Lung (tissue), 12 donors: Measurements from ENCODE around the gene MTHFD2L. TPM values are rescaled to one million over a fixed set of nuclear protein-coding genes. Genes with fewer than 3 reads are reported as not detected.

Experiments
- ATAC-seq: fragments of 200-7000 bp; cut with Tn5 transposase; one replicate; pipeline ENCODE4 v1.9.1; 2020; ENCODE audit warnings: moderate number of reproducible peaks; ENCODE audit not compliant: insufficient read depth, low FRiP score
- DNase-seq, 3 donors: peaks; one replicate each; pipeline ENCODE4 v3.0.0-alpha.2; 2013 to 2017
- H3K27ac ChIP-seq, 2 donors: one replicate each; pipeline ENCODE4 v1.5.1; 2013; ENCODE audit warnings: mild to moderate bottlenecking in 2 of 2, moderate library complexity in 2 of 2, control low read depth in 1 of 2, inconsistent platforms in 1 of 2, low read depth in 1 of 2, low read length in 1 of 2
- H3K27me3 ChIP-seq, 3 donors: one replicate each; pipeline ENCODE4 v1.5.1; 2013; ENCODE audit warnings: low read length in 2 of 3; ENCODE audit not compliant: control insufficient read depth in 3 of 3, insufficient read depth in 3 of 3
- H3K36me3 ChIP-seq, 4 donors: one replicate each; pipeline ENCODE4 v1.5.1; 2013; ENCODE audit warnings: low read length in 4 of 4, mild to moderate bottlenecking in 1 of 4, moderate library complexity in 1 of 4; ENCODE audit not compliant: control insufficient read depth in 4 of 4, insufficient read depth in 4 of 4
- H3K4me1 ChIP-seq, 5 donors: one replicate each; pipeline ENCODE4 v1.5.1; 2013; ENCODE audit warnings: low read length in 5 of 5, mild to moderate bottlenecking in 2 of 5, moderate library complexity in 1 of 5; ENCODE audit not compliant: control insufficient read depth in 5 of 5, insufficient read depth in 5 of 5
- H3K4me3 ChIP-seq: one replicate; pipeline ENCODE4 v1.5.1; 2013; ENCODE audit warnings: mild to moderate bottlenecking, control low read depth, moderate library complexity
- H3K9ac ChIP-seq, 2 donors: one replicate each; pipeline ENCODE4 v1.5.1; 2013; ENCODE audit warnings: low read length in 2 of 2, control low read depth in 1 of 2; ENCODE audit not compliant: insufficient read depth in 1 of 2
- H3K9me3 ChIP-seq, 4 donors: one replicate each; pipeline ENCODE4 v1.5.1; 2013; ENCODE audit warnings: low read length in 3 of 4, mild to moderate bottlenecking in 1 of 4, moderate library complexity in 1 of 4; ENCODE audit not compliant: control insufficient read depth in 4 of 4, insufficient read depth in 3 of 4
- CTCF ChIP-seq: IDR thresholded peaks from 2 replicates; pipeline ENCODE4 v1.5.1; 2012; ENCODE audit warnings: mild to moderate bottlenecking; ENCODE audit errors: control extremely low read depth, extremely low read depth
- WGBS, 2 donors: extraction: QIAGEN DNeasy Blood & Tissue Kit; methylation state at CpG; one replicate each; pipeline ENCODE4 v1.1.7; 2013; 5-methylcytosine and 5-hydroxymethylcytosine counted together
- polyA plus RNA-seq, 2 donors: library from polyadenylated mRNA; stranded (reverse); fragments of 200-250 nt; gene quantifications; one replicate each; pipeline ENCODE4 v1.2.1, GENCODE V29; 2013
- total RNA-seq, 2 donors: library from RNA; depleted of rRNA in 1 of 2; stranded (reverse); fragments of >200 nt in 1 of 2; gene quantifications; one replicate each; pipeline ENCODE4 v1.2.1, GENCODE V29; 2014 to 2021
- donor health status: control.
- donor health status: control.
- donor health status: Bipolar disorder and iron deficiency.
- donor health status: healthy.
- donor health status: DM: yes; HTN: yes; CAD: no.

MTHFD2L gene
- total and polyA plus RNA-seq, 4 donors, result 11.9 to 32.1 (median 15.4) TPM

DNA sequence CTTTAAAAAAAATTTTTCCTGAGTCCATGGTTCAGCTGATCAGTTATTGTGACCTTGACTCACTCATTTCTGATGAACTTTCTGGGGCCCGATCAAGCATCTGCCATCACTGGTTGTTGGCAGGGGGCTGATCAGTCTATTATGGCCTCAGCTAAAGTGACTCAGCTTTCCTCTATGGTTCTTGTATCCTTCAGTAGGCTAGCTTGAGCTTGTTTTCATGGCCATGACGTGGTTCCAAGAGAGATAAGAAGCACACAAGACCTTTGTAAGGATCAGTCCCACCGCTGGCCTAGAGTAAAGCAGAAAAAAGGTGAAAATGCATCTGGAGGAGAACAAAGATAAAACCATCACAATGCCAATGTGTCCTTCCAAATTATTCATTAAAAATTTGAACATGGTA, 120.6 kb downstream of the MTHFD2L start:
- no peak for DNase-seq
- H3K4me3 ChIP-seq, result no peak overlapping the region
- no peak overlapping the region for H3K27ac ChIP-seq
- no peak overlapping the region for H3K9ac ChIP-seq
- no peak for ATAC-seq
- H3K9me3 ChIP-seq, result no peaks in the 10 kb centered on the region
- 93 to 95% methylated on average over 3 of the region's 3 CpGs for WGBS, 2 donors
- no peak for TF ChIP-seq CTCF
- no peaks in the 10 kb centered on the region for H3K27me3 ChIP-seq
- peaks cover 0 to 2% (median 0%) of the 10 kb centered on the region in 4 donors for H3K36me3 ChIP-seq
- no peaks in the 10 kb centered on the region for H3K4me1 ChIP-seq

- no peak for TF ChIP-seq CTCF
- Histone ChIP-seq H3K27me3 (no peaks in the 10 kb centered on the region), H3K27ac (no peak overlapping the region), H3K4me1 (no peaks in the 10 kb centered on the region), H3K36me3 (peaks cover 0 to 5% (median 0%) of the 10 kb centered on the region in 4 donors), H3K9me3 (no peaks in the 10 kb centered on the region), H3K9ac (no peak overlapping the region), H3K4me3 (no peak overlapping the region)
- ATAC-seq (no peak), DNase-seq (no peak)
- 97 to 100% methylated on average over 3 of the region's 3 CpGs for WGBS, 2 donors
Observed at GRCh38 chr4:74279716-74280115, 121.8 kb downstream of the MTHFD2L start.

- no peak overlapping the region for H3K9ac ChIP-seq
- TF ChIP-seq CTCF, result no peak
- no peaks in the 10 kb centered on the region for H3K27me3 ChIP-seq
- H3K36me3 ChIP-seq, result peaks cover 0 to 5% (median 0%) of the 10 kb centered on the region in 4 donors
- no peak for ATAC-seq
- H3K9me3 ChIP-seq, result no peaks in the 10 kb centered on the region
- no peak for DNase-seq
- H3K4me3 ChIP-seq, result no peak overlapping the region
- no peak overlapping the region for H3K27ac ChIP-seq
- H3K4me1 ChIP-seq, result no peaks in the 10 kb centered on the region
Observed at GRCh38 chr4:74282926-74283325, 125.0 kb downstream of the MTHFD2L start.

GRCh38 chr4:74283614-74284013, 125.7 kb downstream of the MTHFD2L start:
- H3K4me3 ChIP-seq, result no peak overlapping the region
- no peaks in the 10 kb centered on the region for H3K9me3 ChIP-seq
- no peak overlapping the region for H3K27ac ChIP-seq
- WGBS, 2 donors, result 77 to 82% methylated on average over 2 of the region's 2 CpGs
- no peak for TF ChIP-seq CTCF
- ATAC-seq (no peak), DNase-seq (no peak)
- no peaks in the 10 kb centered on the region for H3K27me3 ChIP-seq
- H3K4me1 ChIP-seq, result no peaks in the 10 kb centered on the region
- H3K36me3 ChIP-seq, result peaks cover 0 to 5% (median 0%) of the 10 kb centered on the region in 4 donors
- H3K9ac ChIP-seq, result no peak overlapping the region
